Right lobe of liver (tissue), 6 donors: Measurements from ENCODE around the gene SLC5A2. TPM values are rescaled to one million over a fixed set of nuclear protein-coding genes. Genes with fewer than 3 reads are reported as not detected.
A peak's percentile ranks its signal among the peaks of the same experiment; 100 is the strongest.

Experiments
- ATAC-seq, 4 donors: fragments of 200-7000 bp; cut with Tn5 transposase; one replicate each; pipeline ENCODE4 v1.9.1; 2020; ENCODE audit warnings: mild to moderate bottlenecking in 4 of 4, moderate library complexity in 4 of 4
- DNase-seq, 3 donors: peaks; one replicate each; pipeline ENCODE4 v3.0.0-alpha.2; 2020
- H3K27ac ChIP-seq, 3 donors: fragments of 200-600 bp; one replicate each; pipeline ENCODE4 v1.8.0; 2022
- H3K27me3 ChIP-seq, 2 donors: fragments of 200-600 bp; one replicate each; pipeline ENCODE4 v1.8.0; 2022
- H3K36me3 ChIP-seq, 4 donors: fragments of 200-600 bp; sonication (generic) in 1 of 4; one replicate each; pipeline versions ENCODE4 v1.5.1 to v1.8.0; 2017 to 2022; ENCODE audit warnings: control low read depth in 1 of 4
- H3K4me1 ChIP-seq, 4 donors: fragments of 200-600 bp; sonication (generic) in 1 of 4; one replicate each; pipeline versions ENCODE4 v1.5.1 to v1.8.0; 2017 to 2022; ENCODE audit warnings: control low read depth in 1 of 4
- H3K4me3 ChIP-seq, 3 donors: fragments of 200-600 bp; one replicate each; pipeline ENCODE4 v1.8.0; 2022
- H3K9me3 ChIP-seq, 4 donors: fragments of 200-600 bp; sonication (generic) in 1 of 4; one replicate each; pipeline versions ENCODE4 v1.5.1 to v1.8.0; 2017 to 2022; ENCODE audit warnings: control low read depth in 1 of 4
- POLR2A ChIP-seq: fragments of 450-650 bp; IDR thresholded peaks from one replicate; pipeline ENCODE4 v1.6.1; 2017; ENCODE audit warnings: antibody characterized with exemption, mild to moderate bottlenecking
- WGBS: methylation state at CpG from one replicate; pipeline ENCODE4 v1.1.6; 2018; ENCODE audit warnings: low coverage, low lambda C conversion rate; ENCODE audit not compliant: insufficient coverage; ENCODE audit errors: missing lambda C conversion rate; 5-methylcytosine and 5-hydroxymethylcytosine counted together
- intact Hi-C, 2 donors: fragments of 100-400 bp; cut with DNase I; formaldehyde crosslinking; loops; one replicate each; pipeline versions ENCODE4 v1.11.2 to v1.14.1; 2022
- total RNA-seq, 6 experiments: library from RNA; depleted of rRNA in 2 of 6; stranded (reverse); fragments of >200 nt in 2 of 6; fragmentation: NEBNext Ultra II Directional in 3 of 6; extraction: Animal tissue kit (Norgen Biotek cat#: 25700) in 3 of 6; gene quantifications; one replicate each; pipeline versions ENCODE4 v1.1.0 to v1.2.4, GENCODE V29; 2016 to 2023
- TF ChIP-seq, protein P1 (sequence below), 4 donors: fragments of 200-600 bp in 3 of 4; fragments of 450-650 bp in 1 of 4; IDR thresholded peaks; one replicate each; pipeline versions ENCODE4 v1.5.1 to v1.8.0; 2016 to 2022; ENCODE audit warnings: antibody characterized with exemption in 4 of 4, mild to moderate bottlenecking in 2 of 4
- donor health status: DM: no; HTN: yes; CAD: no.
- donor health status: DM: no; HTN: no; CAD: no.
- donor health status: DM: no; HTN: no; CAD: no.
- donor health status: DM: no; HTN: yes; CAD: no.
- donor health status: DM: no; HTN: yes; CAD: no.

The SLC5A2 gene
- total RNA-seq, 6 experiments from 2014 or later, result 0.07 to 0.14 (median 0.12) TPM; not detected in 3

- 74% methylated on average over 3 of the region's 14 CpGs for WGBS
- no peak for ATAC-seq
- intact Hi-C loops, result no loop called here
- Histone ChIP-seq H3K27me3 (no peaks in the 10 kb centered on the region), H3K9me3 (no peaks in the 10 kb centered on the region), H3K27ac (no peak overlapping the region), H3K4me3 (no peak overlapping the region), H3K36me3 (no peaks in the 10 kb centered on the region), H3K4me1 (peaks cover 0 to 15% (median 2%) of the 10 kb centered on the region in 4 donors)
- peak in 1 of 3 donors; percentile 54 for DNase-seq
- TF ChIP-seq POLR2A, result no peak
- TF ChIP-seq, protein P1, sequence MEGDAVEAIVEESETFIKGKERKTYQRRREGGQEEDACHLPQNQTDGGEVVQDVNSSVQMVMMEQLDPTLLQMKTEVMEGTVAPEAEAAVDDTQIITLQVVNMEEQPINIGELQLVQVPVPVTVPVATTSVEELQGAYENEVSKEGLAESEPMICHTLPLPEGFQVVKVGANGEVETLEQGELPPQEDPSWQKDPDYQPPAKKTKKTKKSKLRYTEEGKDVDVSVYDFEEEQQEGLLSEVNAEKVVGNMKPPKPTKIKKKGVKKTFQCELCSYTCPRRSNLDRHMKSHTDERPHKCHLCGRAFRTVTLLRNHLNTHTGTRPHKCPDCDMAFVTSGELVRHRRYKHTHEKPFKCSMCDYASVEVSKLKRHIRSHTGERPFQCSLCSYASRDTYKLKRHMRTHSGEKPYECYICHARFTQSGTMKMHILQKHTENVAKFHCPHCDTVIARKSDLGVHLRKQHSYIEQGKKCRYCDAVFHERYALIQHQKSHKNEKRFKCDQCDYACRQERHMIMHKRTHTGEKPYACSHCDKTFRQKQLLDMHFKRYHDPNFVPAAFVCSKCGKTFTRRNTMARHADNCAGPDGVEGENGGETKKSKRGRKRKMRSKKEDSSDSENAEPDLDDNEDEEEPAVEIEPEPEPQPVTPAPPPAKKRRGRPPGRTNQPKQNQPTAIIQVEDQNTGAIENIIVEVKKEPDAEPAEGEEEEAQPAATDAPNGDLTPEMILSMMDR (IDR thresholded peaks at IDR 0.05), result no peak
Observed at GRCh38 chr16:31484491-31485171, 1.7 kb downstream of the SLC5A2 start.

- DNase-seq (peak in 1 of 3 donors; percentile 40), ATAC-seq (no peak)
- no peak overlapping the region for H3K4me3 ChIP-seq
- no peaks in the 10 kb centered on the region for H3K36me3 ChIP-seq
- no peaks in the 10 kb centered on the region for H3K9me3 ChIP-seq
- intact Hi-C loops, result no loop called here
- no peaks in the 10 kb centered on the region for H3K27me3 ChIP-seq
- no peak overlapping the region for H3K27ac ChIP-seq
- 50% methylated on average over 1 of the region's 17 CpGs for WGBS
- TF ChIP-seq POLR2A, result no peak
- TF ChIP-seq, protein P1 (IDR thresholded peaks at IDR 0.05), result no peak
- peaks cover 0 to 15% (median 2%) of the 10 kb centered on the region in 4 donors for H3K4me1 ChIP-seq
Observed at GRCh38 chr16:31485571-31485970, 2.6 kb downstream of the SLC5A2 start.

GRCh38 chr16:31486045-31486444 lies 3.1 kb downstream of the SLC5A2 start:
- H3K27ac ChIP-seq, result no peak overlapping the region

GRCh38 chr16:31487071-31487719 lies 4.3 kb downstream of the SLC5A2 start:
- Histone ChIP-seq H3K27ac (no peak overlapping the region), H3K27me3 (no peaks in the 10 kb centered on the region), H3K4me1 (peaks cover 0 to 15% (median 2%) of the 10 kb centered on the region in 4 donors), H3K9me3 (no peaks in the 10 kb centered on the region), H3K4me3 (peak overlapping the region; percentile 49 to 57 (median 50)), H3K36me3 (peaks cover 0 to 5% (median 0%) of the 10 kb centered on the region in 4 donors)
- 20% methylated on average over 15 of the region's 48 CpGs for WGBS
- DNase-seq (peak in 1 of 3 donors; percentile 55), ATAC-seq (no peak)
- intact Hi-C loops, result no loop called here
- TF ChIP-seq, protein P1 (IDR thresholded peaks at IDR 0.05), result no peak
- no peak for TF ChIP-seq POLR2A

More at GRCh38 chr16:31486045-31486444, 3.1 kb downstream of the SLC5A2 start:
- Histone ChIP-seq H3K27me3 (no peaks in the 10 kb centered on the region), H3K9me3 (no peaks in the 10 kb centered on the region), H3K36me3 (no peaks in the 10 kb centered on the region), H3K4me3 (no peak overlapping the region), H3K4me1 (peaks cover 0 to 15% (median 2%) of the 10 kb centered on the region in 4 donors)
- ATAC-seq, result no peak
- TF ChIP-seq, protein P1 (IDR thresholded peaks at IDR 0.05), result no peak
- TF ChIP-seq POLR2A, result no peak
- peak in 1 of 3 donors; percentile 42 for DNase-seq
- no CpG with 5 or more reads among the region's 5 CpGs for WGBS
- intact Hi-C loops, result no loop called here
